ENCODE measurements around the gene NF2. TPM values are rescaled to one million over a fixed set of nuclear protein-coding genes. Genes with fewer than 3 reads are reported as not detected.

NF2 gene
- total RNA-seq, 1 experiment from 2014 or later: 190 TPM

DNA sequence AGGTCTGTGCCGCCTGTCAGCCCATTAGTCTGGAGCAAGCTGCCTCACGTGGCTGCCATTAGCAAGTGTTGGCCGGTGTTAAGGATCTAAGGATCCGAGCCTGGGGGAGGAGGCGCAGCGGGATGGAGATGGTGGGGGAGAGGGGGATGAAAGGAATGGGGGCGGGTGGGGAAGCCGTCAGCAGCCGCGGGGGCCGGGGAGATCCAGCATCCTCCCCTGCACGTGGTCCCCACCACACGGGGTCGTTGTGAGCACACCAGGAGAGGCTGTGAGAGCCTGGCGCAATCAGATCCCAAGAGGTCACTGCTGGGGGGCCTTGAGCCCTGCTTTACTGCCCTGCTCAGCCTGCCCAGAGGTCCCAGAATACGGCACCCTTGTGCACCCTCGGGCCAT is 123.7 kb downstream of the NF2 start:
- DNase-seq (ENCODE audit: low read depth, low spot score) (no peak), ATAC-seq (peak; percentile 62)
- Histone ChIP-seq H3K36me3 (ENCODE audit: control insufficient read depth, insufficient read depth, low read length) (no peaks in the 10 kb centered on the region), H3K4me3 (ENCODE audit: low read depth in 2 of 2, low read length in 2 of 2) (no peak overlapping the region), H3K9me3 (ENCODE audit: control insufficient read depth, insufficient read depth, low read depth, low read length) (no peaks in the 10 kb centered on the region), H3K27ac (ENCODE audit: low read length) (no peak overlapping the region), H3K4me1 (ENCODE audit: control insufficient read depth, insufficient read depth, low read length) (no peaks in the 10 kb centered on the region), H3K27me3 (ENCODE audit: control insufficient read depth, insufficient read depth, low read length) (no peaks in the 10 kb centered on the region)
- ChIA-PET POLR2A (no interaction called here), CTCF (no interaction called here)
- no TSS peak for BruUV-seq (replicated peaks)
- intact Hi-C loops (cut with micrococcal nuclease; ENCODE audit: unreplicated experiment): no loop called here
- no peak for TF ChIP-seq SIN3A (IDR thresholded peaks at IDR 0.05; ENCODE audit: borderline replicate concordance, insufficient read depth, low read depth, low read length)
- in situ Hi-C loops (cut with HindIII; ENCODE audit: low pct_unique_long_range_greater_than_20kb, low sequenced_read_pairs): no loop called here

DNA sequence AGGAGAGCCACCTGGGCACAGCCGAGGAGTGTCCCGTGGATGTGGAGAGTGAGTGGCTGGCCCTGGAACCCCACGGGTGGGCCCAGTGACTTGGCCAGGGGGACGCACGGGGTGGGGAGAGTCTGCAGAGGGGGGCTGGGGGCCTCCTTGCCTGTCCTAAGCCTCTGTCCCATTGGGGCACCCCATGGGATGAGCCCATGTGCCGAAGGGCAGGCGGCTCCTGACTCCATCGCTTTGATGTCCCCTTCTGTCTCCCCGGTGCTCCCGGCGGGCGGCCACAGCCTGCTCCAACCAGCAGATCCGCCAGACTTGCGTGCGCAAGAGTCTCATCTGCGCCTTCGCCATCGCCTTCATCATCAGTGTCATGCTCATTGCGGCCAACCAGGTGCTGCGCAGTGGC is 125.7 kb downstream of the NF2 start:
- in situ Hi-C loops (cut with HindIII; ENCODE audit: low pct_unique_long_range_greater_than_20kb, low sequenced_read_pairs) (no loop called here), intact Hi-C loops (cut with micrococcal nuclease; ENCODE audit: unreplicated experiment) (no loop called here)
- POLR2A ChIA-PET: no interaction called here
- DNase-seq (ENCODE audit: low read depth, low spot score) (no peak), ATAC-seq (no peak)
- H3K36me3 ChIP-seq (ENCODE audit: control insufficient read depth, insufficient read depth, low read length): no peaks in the 10 kb centered on the region
- CTCF ChIA-PET: no interaction called here
- BruUV-seq (replicated peaks): no TSS peak
- no peak overlapping the region for H3K27ac ChIP-seq (ENCODE audit: low read length)
- no peaks in the 10 kb centered on the region for H3K9me3 ChIP-seq (ENCODE audit: control insufficient read depth, insufficient read depth, low read depth, low read length)
- H3K27me3 ChIP-seq (ENCODE audit: control insufficient read depth, insufficient read depth, low read length): no peaks in the 10 kb centered on the region
- H3K4me3 ChIP-seq (ENCODE audit: low read depth in 2 of 2, low read length in 2 of 2): no peak overlapping the region
- H3K4me1 ChIP-seq (ENCODE audit: control insufficient read depth, insufficient read depth, low read length): peaks cover 2% of the 10 kb centered on the region; the same call in 1 of the 2 replicates
- TF ChIP-seq TCF7L2 (IDR thresholded peaks at IDR 0.05; ENCODE audit: low read depth, low read length) (no peak), SIN3A (IDR thresholded peaks at IDR 0.05; ENCODE audit: borderline replicate concordance, insufficient read depth, low read depth, low read length) (no peak), POLR2AphosphoS5 (IDR thresholded peaks at IDR 0.05; ENCODE audit: low read depth, low read length) (no peak)
- TF ChIP-seq, protein P1, sequence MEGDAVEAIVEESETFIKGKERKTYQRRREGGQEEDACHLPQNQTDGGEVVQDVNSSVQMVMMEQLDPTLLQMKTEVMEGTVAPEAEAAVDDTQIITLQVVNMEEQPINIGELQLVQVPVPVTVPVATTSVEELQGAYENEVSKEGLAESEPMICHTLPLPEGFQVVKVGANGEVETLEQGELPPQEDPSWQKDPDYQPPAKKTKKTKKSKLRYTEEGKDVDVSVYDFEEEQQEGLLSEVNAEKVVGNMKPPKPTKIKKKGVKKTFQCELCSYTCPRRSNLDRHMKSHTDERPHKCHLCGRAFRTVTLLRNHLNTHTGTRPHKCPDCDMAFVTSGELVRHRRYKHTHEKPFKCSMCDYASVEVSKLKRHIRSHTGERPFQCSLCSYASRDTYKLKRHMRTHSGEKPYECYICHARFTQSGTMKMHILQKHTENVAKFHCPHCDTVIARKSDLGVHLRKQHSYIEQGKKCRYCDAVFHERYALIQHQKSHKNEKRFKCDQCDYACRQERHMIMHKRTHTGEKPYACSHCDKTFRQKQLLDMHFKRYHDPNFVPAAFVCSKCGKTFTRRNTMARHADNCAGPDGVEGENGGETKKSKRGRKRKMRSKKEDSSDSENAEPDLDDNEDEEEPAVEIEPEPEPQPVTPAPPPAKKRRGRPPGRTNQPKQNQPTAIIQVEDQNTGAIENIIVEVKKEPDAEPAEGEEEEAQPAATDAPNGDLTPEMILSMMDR (IDR thresholded peaks at IDR 0.05): no peak
- TF ChIP-seq, protein P2, sequence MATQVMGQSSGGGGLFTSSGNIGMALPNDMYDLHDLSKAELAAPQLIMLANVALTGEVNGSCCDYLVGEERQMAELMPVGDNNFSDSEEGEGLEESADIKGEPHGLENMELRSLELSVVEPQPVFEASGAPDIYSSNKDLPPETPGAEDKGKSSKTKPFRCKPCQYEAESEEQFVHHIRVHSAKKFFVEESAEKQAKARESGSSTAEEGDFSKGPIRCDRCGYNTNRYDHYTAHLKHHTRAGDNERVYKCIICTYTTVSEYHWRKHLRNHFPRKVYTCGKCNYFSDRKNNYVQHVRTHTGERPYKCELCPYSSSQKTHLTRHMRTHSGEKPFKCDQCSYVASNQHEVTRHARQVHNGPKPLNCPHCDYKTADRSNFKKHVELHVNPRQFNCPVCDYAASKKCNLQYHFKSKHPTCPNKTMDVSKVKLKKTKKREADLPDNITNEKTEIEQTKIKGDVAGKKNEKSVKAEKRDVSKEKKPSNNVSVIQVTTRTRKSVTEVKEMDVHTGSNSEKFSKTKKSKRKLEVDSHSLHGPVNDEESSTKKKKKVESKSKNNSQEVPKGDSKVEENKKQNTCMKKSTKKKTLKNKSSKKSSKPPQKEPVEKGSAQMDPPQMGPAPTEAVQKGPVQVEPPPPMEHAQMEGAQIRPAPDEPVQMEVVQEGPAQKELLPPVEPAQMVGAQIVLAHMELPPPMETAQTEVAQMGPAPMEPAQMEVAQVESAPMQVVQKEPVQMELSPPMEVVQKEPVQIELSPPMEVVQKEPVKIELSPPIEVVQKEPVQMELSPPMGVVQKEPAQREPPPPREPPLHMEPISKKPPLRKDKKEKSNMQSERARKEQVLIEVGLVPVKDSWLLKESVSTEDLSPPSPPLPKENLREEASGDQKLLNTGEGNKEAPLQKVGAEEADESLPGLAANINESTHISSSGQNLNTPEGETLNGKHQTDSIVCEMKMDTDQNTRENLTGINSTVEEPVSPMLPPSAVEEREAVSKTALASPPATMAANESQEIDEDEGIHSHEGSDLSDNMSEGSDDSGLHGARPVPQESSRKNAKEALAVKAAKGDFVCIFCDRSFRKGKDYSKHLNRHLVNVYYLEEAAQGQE (IDR thresholded peaks at IDR 0.05; ENCODE audit: insufficient read depth in 1 of 2, low read depth in 2 of 2, low read length in 1 of 2): no peak

DNA sequence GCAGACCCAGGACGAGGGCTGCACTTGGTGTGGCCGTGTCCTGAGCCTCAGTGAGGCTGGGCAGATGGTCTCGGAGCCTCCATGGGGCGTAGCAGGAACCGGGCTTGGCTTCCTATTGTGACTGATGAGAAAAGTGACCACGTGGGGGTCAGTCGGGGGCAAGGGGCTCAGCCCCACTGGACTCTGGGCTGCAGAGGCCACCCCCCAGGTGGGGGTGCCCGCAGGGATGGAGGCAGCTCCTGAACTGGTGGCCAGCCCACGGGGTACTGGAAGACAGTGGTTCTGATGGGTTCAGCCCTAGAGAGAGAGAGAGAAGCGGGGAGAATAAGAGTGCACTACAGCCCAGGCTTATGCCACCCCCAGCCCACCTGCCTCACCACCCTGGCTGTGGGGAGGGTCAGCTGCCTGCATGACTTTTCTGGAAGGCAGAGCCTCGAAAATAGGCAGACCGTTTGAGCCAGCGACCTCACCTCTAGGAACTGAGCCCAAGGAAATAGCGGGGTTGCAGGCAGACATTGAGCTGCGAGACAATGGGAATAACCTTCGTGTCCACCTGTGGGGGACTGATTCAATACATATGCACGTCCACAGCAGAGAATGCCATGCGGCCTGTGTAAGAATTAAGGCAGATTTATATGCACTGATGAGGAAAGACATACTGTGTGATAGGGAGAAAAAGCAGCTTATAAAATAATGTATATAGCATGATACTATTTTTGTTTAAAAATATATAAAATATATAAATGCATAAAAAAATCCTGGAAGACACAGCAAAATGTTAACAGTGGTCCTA is 127.8 kb downstream of the NF2 start:
- TF ChIP-seq TCF7L2 (IDR thresholded peaks at IDR 0.05; ENCODE audit: low read depth, low read length) (no peak), POLR2AphosphoS5 (IDR thresholded peaks at IDR 0.05; ENCODE audit: low read depth, low read length) (no peak), SIN3A (IDR thresholded peaks at IDR 0.05; ENCODE audit: borderline replicate concordance, insufficient read depth, low read depth, low read length) (no peak)
- intact Hi-C loops (cut with micrococcal nuclease; ENCODE audit: unreplicated experiment): no loop called here
- no peak overlapping the region for H3K27ac ChIP-seq (ENCODE audit: low read length)
- ATAC-seq: no peak
- BruUV-seq (replicated peaks): TSS peak; percentile 69
- H3K27me3 ChIP-seq (ENCODE audit: control insufficient read depth, insufficient read depth, low read length): no peaks in the 10 kb centered on the region
- ChIA-PET CTCF (interaction anchor here (0.6 kb wide), 1 partner anchor 30 kb away, joined by 3 read pairs; no protein-coding TSS in a partner anchor), POLR2A (no interaction called here)
- H3K9me3 ChIP-seq (ENCODE audit: control insufficient read depth, insufficient read depth, low read depth, low read length): no peaks in the 10 kb centered on the region
- in situ Hi-C loops (cut with HindIII; ENCODE audit: low pct_unique_long_range_greater_than_20kb, low sequenced_read_pairs): no loop called here
- H3K36me3 ChIP-seq (ENCODE audit: control insufficient read depth, insufficient read depth, low read length): no peaks in the 10 kb centered on the region
- H3K4me1 ChIP-seq (ENCODE audit: control insufficient read depth, insufficient read depth, low read length): peaks cover 2% of the 10 kb centered on the region; the same call in 1 of the 2 replicates
- DNase-seq (ENCODE audit: low read depth, low spot score): no peak
- H3K4me3 ChIP-seq (ENCODE audit: low read depth in 2 of 2, low read length in 2 of 2): no peak overlapping the region
